GM19351 (cell line): ENCODE measurements around the gene GPRC5C.
"Not testable (repeated sequence)": the region's sequence is repeated elsewhere in the genome, so short reads cannot be mapped to it uniquely, and the experiment has no call there.

ENCODE experiments used
- ATAC-seq: cut with Tn5 transposase; IDR thresholded peaks from one replicate; pipeline ENCODE4 v1.9.1; 2021; ENCODE audit warnings: mild to moderate bottlenecking, moderate library complexity; ENCODE audit not compliant: unreplicated experiment

Gene GPRC5C

DNA sequence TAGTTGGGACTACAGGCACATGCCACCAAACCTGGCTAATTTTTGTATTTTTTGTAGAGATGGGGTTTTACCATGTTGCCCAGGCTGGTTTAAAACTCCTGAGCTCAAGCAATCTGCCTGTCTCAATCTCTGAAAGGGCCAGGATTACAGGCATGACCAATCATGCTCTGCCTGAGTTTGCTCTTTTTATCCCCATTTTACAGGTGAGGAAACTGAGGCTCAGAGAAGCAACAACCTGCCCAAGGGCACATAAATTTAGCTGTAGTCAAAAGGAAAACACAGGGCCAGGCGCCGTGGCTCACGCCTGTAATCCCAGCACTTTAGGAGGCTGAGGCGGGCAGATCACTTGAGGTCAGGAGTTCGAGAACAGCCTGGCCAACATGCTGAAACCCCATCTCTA lies 26.6 kb upstream of the GPRC5C start:
- ATAC-seq = not testable (repeated sequence)

GRCh38 chr17:74407384-74407783 lies 24.5 kb upstream of the GPRC5C start:
- ATAC-seq = no peak

- ATAC-seq = no peak
These were observed 23.6 kb upstream of the GPRC5C start for GRCh38 chr17:74408262-74408661.

GRCh38 chr17:74408815-74409214 lies 23.1 kb upstream of the GPRC5C start:
- no peak for ATAC-seq

DNA sequence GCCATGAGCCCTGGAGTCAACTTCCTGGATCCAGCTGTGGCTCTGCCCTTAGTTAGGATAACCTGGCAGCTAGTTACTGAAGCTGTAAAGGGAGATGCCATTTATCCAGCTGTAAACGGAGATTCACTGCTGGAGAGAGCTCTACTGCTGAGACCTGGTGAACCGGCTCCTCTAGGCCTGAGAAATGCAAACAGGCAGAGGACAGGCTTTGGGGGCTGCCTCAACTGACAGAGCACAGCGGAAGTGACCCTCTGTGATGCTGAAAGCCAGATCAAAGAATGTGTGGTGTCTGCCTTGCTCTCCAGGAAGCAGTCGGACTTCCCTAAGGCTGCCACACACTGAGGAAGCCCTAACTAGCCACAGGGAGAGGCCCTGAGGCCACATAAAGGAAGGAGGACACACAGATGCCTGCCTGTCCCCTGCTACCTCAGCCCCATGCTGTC lies 21.9 kb upstream of the GPRC5C start:
- no peak for ATAC-seq

- no peak for ATAC-seq
These were observed 19.3 kb upstream of the GPRC5C start for GRCh38 chr17:74412581-74412980.

GRCh38 chr17:74413491-74413890 lies 18.4 kb upstream of the GPRC5C start:
- ATAC-seq = no peak

DNA sequence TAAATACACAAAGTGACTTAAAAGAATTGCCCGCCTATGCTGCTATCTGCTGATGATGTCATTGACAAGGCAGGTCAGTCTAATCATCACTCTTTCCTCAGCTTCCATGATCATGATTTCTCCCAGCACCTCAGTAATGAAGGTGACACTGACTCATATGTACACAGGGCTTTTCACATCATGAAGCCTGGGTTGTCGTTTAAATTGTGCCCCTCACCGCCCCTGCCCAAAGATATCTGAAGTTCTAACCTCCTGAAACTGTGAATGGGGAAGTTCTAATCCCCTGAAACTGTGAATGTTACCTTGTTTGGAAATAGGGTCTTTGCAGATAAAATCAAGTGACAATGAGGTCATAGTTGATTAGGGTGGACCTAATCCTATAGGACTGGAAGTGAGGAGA lies 17.4 kb upstream of the GPRC5C start:
- ATAC-seq = no peak

DNA sequence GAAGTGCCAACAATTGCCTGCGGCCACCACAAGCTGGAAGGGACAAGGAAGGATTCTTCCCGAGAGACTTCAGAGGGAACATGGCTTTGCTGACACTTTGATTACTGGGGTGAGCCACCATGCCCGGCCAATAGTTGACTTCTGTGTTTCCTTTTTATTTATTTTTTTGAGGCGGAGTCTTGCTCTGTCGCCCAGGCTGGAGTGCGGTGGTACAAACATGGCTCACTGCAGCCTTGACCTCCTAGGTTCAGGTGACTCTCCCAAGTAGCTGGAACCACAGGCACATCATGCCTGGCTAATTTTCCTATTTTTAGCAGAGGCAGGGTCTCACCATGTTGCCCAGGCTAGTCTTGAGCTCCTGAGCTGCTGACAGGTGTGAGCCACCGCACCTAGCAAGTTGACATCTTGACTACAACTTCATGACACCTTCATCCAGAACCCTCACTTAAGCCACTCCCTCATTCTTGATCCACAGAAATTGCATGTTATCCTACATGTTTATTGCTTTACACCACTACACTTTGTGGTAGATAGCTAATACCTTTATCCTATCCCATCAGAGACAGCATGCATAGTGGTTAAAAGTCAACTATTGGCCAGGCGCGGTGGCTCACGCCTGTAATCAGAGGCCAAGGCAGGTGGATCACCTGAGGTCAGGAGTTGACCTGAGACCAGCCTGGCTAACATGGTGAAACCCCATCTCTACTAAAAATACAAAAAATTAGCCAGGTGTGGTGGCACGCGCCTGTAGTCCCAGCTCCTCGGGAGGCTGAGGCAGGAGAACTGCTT lies 16.1 kb upstream of the GPRC5C start:
- ATAC-seq = no peak

DNA sequence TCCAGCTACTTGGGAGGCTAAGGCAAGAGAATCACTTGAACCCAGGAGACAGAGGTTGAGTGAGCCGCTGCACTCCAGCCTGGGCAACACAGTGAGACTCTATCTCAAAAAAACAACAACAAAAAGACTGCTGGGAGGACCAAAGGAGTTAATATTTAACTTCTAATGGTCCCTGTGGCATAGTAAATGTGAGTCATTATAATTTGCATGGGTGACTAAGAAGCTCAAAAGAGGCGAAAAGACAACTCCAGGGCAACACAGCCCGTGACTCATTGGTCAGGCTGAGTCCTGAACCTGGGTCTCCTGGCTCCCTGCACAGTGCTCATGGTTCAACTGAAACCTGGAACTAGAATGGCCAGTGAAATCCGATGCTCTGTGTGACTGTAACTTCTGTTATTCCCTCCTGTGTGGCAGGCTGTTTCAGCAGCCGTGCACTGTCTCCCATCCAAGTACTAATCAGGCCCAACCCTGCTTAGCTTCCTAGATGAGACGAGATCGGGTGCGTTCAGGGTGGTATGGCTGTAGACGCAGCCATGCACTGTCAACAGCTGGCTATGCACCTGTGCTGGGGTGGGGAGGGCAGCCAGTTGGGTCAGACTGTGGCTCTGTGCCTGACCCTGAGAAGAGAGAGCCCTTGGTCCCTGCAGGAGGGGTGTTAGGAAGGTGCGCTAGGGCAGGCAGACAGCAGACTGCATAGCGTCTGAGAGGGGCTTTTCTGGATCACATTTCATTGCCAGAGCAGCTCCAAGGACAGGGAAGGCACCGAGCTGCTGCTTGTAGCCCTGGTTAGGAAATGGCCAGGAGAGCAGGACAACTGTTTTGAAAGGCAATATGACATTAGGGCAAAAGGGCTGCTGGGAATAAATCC lies 14.5 kb upstream of the GPRC5C start:
- ATAC-seq = no peak

DNA sequence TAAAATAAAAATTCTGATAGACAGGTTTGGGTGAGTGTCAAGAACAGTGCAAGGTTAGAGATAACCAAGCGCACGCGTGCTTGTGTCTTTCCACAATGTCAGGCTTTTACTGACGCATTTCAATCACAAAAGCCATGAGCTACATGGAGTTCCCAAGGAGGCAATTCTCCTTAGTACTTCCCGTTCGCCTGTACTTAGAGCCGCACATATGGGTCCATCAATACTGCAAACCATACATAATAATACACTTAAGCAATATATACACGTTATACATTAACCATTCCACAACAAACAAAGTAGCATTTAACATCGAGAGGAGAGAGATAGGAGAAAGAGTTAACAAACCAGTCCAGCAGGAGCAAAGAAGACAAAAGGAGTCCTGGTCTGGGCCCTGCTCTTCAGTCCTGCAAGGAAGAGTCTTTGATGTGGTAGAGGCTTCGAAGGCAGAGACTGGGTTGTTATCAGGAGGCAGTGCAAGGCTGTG lies 11.9 kb upstream of the GPRC5C start:
- ATAC-seq = no peak

- no peak for ATAC-seq
These were observed 7.8 kb upstream of the GPRC5C start for GRCh38 chr17:74424117-74424516.

- no peak for ATAC-seq
These were observed 7.2 kb upstream of the GPRC5C start for GRCh38 chr17:74424657-74425056.

GRCh38 chr17:74426551-74427047 lies 5.3 kb upstream of the GPRC5C start:
- no peak for ATAC-seq

DNA sequence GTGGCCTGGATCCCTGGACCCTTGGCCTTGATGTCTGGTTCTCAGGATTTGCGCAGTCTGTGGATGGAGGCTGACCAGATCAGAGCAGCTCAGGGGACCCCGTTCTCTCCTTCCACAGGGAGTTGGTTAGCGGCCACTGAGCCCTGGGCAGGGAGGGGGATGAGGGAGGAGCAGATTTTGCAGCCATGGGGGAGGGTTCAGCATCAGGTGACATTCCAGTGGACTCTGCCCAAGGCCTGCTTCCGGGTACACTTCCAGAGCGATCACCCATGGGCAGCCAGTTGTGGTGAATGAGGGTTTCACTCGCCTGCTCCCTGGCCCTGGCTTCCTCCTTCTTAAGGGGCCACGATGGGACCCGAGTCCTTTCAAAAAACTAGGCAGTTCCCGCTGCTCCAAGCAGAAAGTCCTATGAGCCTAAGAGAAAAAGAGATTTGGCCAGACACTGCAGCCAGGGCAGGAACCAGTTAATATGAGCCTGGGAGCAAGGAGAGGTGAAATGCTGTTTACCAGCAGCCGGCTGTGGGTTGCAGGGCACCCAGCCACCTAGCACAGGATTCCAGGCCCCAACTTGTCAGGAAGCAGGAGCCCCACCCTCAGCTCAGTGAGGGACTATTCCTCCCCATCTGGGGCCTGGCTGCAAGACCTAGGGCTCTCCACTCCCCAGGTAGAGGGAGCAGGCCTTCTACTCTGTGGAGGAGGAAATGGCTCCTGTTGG lies 4.7 kb upstream of the GPRC5C start:
- ATAC-seq = no peak

DNA sequence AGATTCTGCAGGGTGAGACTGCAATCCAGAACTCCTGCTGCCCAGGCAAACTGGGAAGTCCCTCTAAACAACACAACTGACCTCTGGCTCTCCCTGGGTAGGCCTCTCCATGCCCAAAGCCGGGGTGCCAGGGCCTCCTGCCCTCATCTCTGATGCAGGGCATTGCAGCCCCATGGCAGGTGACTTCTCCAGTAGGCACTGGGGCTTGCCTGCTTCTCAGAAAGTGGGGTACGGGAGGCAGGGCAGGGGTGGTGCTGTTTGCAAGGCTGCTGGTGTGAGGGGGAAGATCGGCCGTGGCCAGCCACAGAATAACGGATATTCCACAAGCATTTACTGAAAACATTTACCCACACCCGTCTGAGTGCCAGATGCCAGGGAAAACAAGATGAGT lies 4.1 kb upstream of the GPRC5C start:
- ATAC-seq = no peak

DNA sequence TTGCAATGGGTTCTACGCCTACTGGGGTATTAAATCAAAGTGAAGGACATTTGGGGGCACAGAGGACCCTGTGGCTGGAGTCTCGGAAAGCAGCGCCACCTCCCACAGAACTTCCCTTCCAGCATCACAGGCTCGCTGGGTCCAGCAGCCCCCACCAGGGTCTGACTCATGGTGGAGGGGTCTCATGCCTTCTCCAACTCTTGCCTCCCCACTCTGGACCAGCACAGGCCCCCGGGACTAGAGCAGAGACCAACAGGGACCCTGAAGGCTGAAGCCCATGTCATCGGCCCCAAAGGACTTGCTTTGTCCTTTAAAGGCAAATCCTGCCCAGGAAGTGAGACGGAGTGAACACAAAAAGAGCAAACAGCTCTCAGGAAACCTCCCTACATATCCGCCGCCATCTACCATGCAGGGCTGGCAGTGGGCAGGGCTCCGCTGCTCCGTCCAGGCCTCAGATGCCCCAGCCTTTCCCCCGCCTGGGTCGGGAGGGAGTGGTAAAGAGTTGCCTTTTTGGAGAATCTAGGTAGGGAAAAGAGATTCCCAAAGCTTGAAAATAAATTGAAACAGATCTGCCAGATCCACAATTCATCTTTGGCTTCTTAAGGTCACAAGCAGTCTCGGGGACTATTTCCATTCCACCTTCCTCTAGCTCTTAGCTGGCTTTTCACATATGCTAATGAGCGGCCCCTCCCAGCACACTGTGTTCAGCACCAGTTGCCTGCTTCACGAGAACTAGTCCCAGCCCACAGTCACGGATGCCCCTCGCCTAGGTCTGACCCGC lies 2.1 kb upstream of the GPRC5C start:
- no peak for ATAC-seq

GRCh38 chr17:74430385-74430705 lies 1.5 kb upstream of the GPRC5C start:
- ATAC-seq = no peak

- ATAC-seq = no peak
These were observed 951 bp upstream of the GPRC5C start for GRCh38 chr17:74430706-74431567.

GRCh38 chr17:74432424-74432690 lies 469 bp downstream of the GPRC5C start:
- ATAC-seq = no peak
